ENCODE data around the gene FAM98A.

- TF ChIP-seq, protein P1, sequence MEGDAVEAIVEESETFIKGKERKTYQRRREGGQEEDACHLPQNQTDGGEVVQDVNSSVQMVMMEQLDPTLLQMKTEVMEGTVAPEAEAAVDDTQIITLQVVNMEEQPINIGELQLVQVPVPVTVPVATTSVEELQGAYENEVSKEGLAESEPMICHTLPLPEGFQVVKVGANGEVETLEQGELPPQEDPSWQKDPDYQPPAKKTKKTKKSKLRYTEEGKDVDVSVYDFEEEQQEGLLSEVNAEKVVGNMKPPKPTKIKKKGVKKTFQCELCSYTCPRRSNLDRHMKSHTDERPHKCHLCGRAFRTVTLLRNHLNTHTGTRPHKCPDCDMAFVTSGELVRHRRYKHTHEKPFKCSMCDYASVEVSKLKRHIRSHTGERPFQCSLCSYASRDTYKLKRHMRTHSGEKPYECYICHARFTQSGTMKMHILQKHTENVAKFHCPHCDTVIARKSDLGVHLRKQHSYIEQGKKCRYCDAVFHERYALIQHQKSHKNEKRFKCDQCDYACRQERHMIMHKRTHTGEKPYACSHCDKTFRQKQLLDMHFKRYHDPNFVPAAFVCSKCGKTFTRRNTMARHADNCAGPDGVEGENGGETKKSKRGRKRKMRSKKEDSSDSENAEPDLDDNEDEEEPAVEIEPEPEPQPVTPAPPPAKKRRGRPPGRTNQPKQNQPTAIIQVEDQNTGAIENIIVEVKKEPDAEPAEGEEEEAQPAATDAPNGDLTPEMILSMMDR (conservative IDR thresholded peaks at IDR 0.05; ENCODE audit: low read depth, low read length) = no peak
- TF ChIP-seq RAD21 (IDR thresholded peaks at IDR 0.05; ENCODE audit: low read length) = no peak
- TF ChIP-seq, protein P2, sequence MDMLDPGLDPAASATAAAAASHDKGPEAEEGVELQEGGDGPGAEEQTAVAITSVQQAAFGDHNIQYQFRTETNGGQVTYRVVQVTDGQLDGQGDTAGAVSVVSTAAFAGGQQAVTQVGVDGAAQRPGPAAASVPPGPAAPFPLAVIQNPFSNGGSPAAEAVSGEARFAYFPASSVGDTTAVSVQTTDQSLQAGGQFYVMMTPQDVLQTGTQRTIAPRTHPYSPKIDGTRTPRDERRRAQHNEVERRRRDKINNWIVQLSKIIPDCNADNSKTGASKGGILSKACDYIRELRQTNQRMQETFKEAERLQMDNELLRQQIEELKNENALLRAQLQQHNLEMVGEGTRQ (IDR thresholded peaks at IDR 0.05; ENCODE audit: low read depth, low read length) = no peak
- no peak for TF ChIP-seq MXI1 (IDR thresholded peaks at IDR 0.05; ENCODE audit: borderline replicate concordance, low read depth, low read length)
- TF ChIP-seq CEBPB (IDR thresholded peaks at IDR 0.05; ENCODE audit: low read depth, low read length) = peak; percentile 57
- TF ChIP-seq FOS (IDR thresholded peaks at IDR 0.05; ENCODE audit: low read depth, low read length) = no peak
- TF ChIP-seq RFX5 (IDR thresholded peaks at IDR 0.05; ENCODE audit: low read depth, low read length) = no peak
- no peak for TF ChIP-seq POLR2A (IDR thresholded peaks at IDR 0.05; ENCODE audit: low read depth, low read length)
- no peak for TF ChIP-seq RCOR1 (IDR thresholded peaks at IDR 0.05; ENCODE audit: insufficient replicate concordance, low read length)
- TF ChIP-seq SMC3 (IDR thresholded peaks at IDR 0.05; ENCODE audit: low read depth, low read length) = no peak
- no peak for TF ChIP-seq MAFK (IDR thresholded peaks at IDR 0.05; ENCODE audit: low read depth, low read length)
- TF ChIP-seq BHLHE40 (IDR thresholded peaks at IDR 0.05; ENCODE audit: low read depth, low read length) = no peak
Observed at GRCh38 chr2:33560017-33560416, 39.1 kb downstream of the FAM98A start.

Measured in IMR-90 (cell line).